Measurements from ENCODE around the gene PPP1R3F. TPM values are rescaled to one million over a fixed set of nuclear protein-coding genes. Genes with fewer than 3 reads are reported as not detected.
"Not testable (repeated sequence)": the region's sequence is repeated elsewhere in the genome, so short reads cannot be mapped to it uniquely, and the experiment has no call there.

PPP1R3F gene
- total RNA-seq, 1 donor from 2014 or later, result 7.4 TPM

GRCh38 chrX:49300703-49301102, 31.1 kb downstream of the PPP1R3F start:
- ChIA-PET POLR2A (no interaction called here), CTCF (no interaction called here)
- no peak for DNase-seq
- intact Hi-C loops (cut with micrococcal nuclease), result no loop called here
- no peaks in the 10 kb centered on the region for H3K9me3 Mint-ChIP-seq
- H3K4me1 Mint-ChIP-seq, result no peaks in the 10 kb centered on the region
- H3K36me3 Mint-ChIP-seq (ENCODE audit: low read depth), result no peaks in the 10 kb centered on the region
- no peak overlapping the region for H3K27ac Mint-ChIP-seq
- TF ChIP-seq CTCF (IDR thresholded peaks at IDR 0.05), result no peak
- no peak for ATAC-seq (ENCODE audit: low read depth)
- H3K4me3 Mint-ChIP-seq, result no peak overlapping the region
- peaks cover 1% of the 10 kb centered on the region for H3K27me3 Mint-ChIP-seq

GRCh38 chrX:49303346-49303745, 33.8 kb downstream of the PPP1R3F start, which contains the start of gene GAGE10:
TSS of gene GAGE10 (plus strand) at chrX:49303646. CDS start at chrX:49304860, 1,214 bp downstream.
- intact Hi-C loops (cut with micrococcal nuclease), result no loop called here
- no peaks in the 10 kb centered on the region for H3K27me3 Mint-ChIP-seq
- ATAC-seq (ENCODE audit: low read depth) (no peak), DNase-seq (no peak)
- H3K9me3 Mint-ChIP-seq, result no peaks in the 10 kb centered on the region
- H3K4me3 Mint-ChIP-seq, result no peak within 1 kb of the TSS
- no peak for TF ChIP-seq CTCF (IDR thresholded peaks at IDR 0.05)
- ChIA-PET CTCF (no interaction called here), POLR2A (no interaction called here)
- no peak within 1 kb of the TSS for H3K27ac Mint-ChIP-seq
- no peaks in the 10 kb centered on the region for H3K36me3 Mint-ChIP-seq (ENCODE audit: low read depth)
- H3K4me1 Mint-ChIP-seq, result no peaks in the 10 kb centered on the region

- not testable (repeated sequence) for ATAC-seq (ENCODE audit: low read depth); DNase-seq
Observed at GRCh38 chrX:49307775-49308174, 38.2 kb downstream of the PPP1R3F start.

GRCh38 chrX:49308604-49309269, 39.1 kb downstream of the PPP1R3F start:
- Mint-ChIP-seq H3K27ac (peak overlapping the region; percentile 91), H3K27me3 (no peaks in the 10 kb centered on the region), H3K4me1 (peaks cover 18% of the 10 kb centered on the region), H3K4me3 (peak overlapping the region; percentile 80), H3K9me3 (no peaks in the 10 kb centered on the region), H3K36me3 (ENCODE audit: low read depth) (no peaks in the 10 kb centered on the region)
- CTCF ChIA-PET, result no interaction called here
- DNase-seq, result no peak
- intact Hi-C loops (cut with micrococcal nuclease), result loop anchor here (1.0 kb wide), 1 partner anchor 39 kb away; the partner anchor contains the start of gene PPP1R3F
- peak; percentile 42 for ATAC-seq (ENCODE audit: low read depth)
- no peak for TF ChIP-seq CTCF (IDR thresholded peaks at IDR 0.05)
- POLR2A ChIA-PET, result interaction anchor here (0.6 to 1.2 kb wide), 3 partner anchors 107 to 306 kb away, joined by 3 to 6 read pairs (median 5); partner anchors contain the start of gene GRIPAP1

More at GRCh38 chrX:49307775-49308174, 38.2 kb downstream of the PPP1R3F start:
- H3K27ac Mint-ChIP-seq; H3K4me3 Mint-ChIP-seq; H3K36me3 Mint-ChIP-seq (ENCODE audit: low read depth); POLR2A ChIA-PET; H3K27me3 Mint-ChIP-seq; H3K9me3 Mint-ChIP-seq; CTCF ChIA-PET; intact Hi-C loops (cut with micrococcal nuclease): not testable (repeated sequence)
- peaks cover 18% of the 10 kb centered on the region for H3K4me1 Mint-ChIP-seq

- DNase-seq (no peak), ATAC-seq (ENCODE audit: low read depth) (peak; percentile 40)
- H3K4me1 Mint-ChIP-seq, result peaks cover 18% of the 10 kb centered on the region
- peak overlapping the region; percentile 80 for H3K4me3 Mint-ChIP-seq
- no peaks in the 10 kb centered on the region for H3K36me3 Mint-ChIP-seq (ENCODE audit: low read depth)
- peak overlapping the region; percentile 91 for H3K27ac Mint-ChIP-seq
- ChIA-PET CTCF (no interaction called here), POLR2A (interaction anchor here (0.6 to 1.2 kb wide), 4 partner anchors 40 to 307 kb away, joined by 3 to 7 read pairs (median 6); partner anchors contain the start of genes GRIPAP1 and PPP1R3F)
- H3K27me3 Mint-ChIP-seq, result no peaks in the 10 kb centered on the region
- intact Hi-C loops (cut with micrococcal nuclease), result loop anchor here (1.0 kb wide), 1 partner anchor 40 kb away; the partner anchor contains the start of gene PPP1R3F
- no peaks in the 10 kb centered on the region for H3K9me3 Mint-ChIP-seq
- TF ChIP-seq CTCF (IDR thresholded peaks at IDR 0.05), result no peak
Observed at GRCh38 chrX:49309401-49309981, 39.9 kb downstream of the PPP1R3F start.
